OCI-LY3 (cell line): ENCODE results near the gene CD83.

Experiments
- H2AFZ ChIP-seq: fragments of 200-600, 300-600 bp; shearing (Covaris generic); 2 replicates; pipeline ENCODE4 v1.6.0; 2014; ENCODE audit warnings: antibody characterized with exemption, low read depth, low read length
- H3K27ac ChIP-seq: fragments of 200-600, 300-600 bp; sonication (generic); 2 replicates; pipeline ENCODE4 v1.5.1; 2014; ENCODE audit warnings: mild to moderate bottlenecking, low read length, moderate library complexity, mixed read lengths
- H3K27me3 ChIP-seq: fragments of 200-600, 300-600 bp; sonication (generic); 2 replicates; pipeline ENCODE4 v1.6.1; 2014; ENCODE audit warnings: low read depth, low read length, mixed read lengths
- H3K36me3 ChIP-seq: fragments of 200-600, 300-600 bp; sonication (generic); replicated peaks from 2 replicates; pipeline ENCODE3; 2014; ENCODE audit warnings: low read depth, low read length, mixed read lengths
- H3K4me1 ChIP-seq: fragments of 300-600, 200-600 bp; sonication (generic); 2 replicates; pipeline ENCODE4 v1.6.1; 2014; ENCODE audit warnings: low read length, mixed read lengths
- H3K4me2 ChIP-seq: fragments of 200-600, 300-600 bp; sonication (generic); 2 replicates; pipeline ENCODE4 v1.6.1; 2014; ENCODE audit warnings: low read length, mixed read lengths
- H3K4me3 ChIP-seq: fragments of 300-600, 200-600 bp; sonication (generic); 2 replicates; pipeline ENCODE4 v1.5.1; 2014; ENCODE audit warnings: antibody characterized with exemption, mild to moderate bottlenecking, low read length, moderate library complexity
- H3K79me2 ChIP-seq: fragments of 300-600, 200-600 bp; shearing (Covaris generic); 2 replicates; pipeline ENCODE4 v1.6.1; 2014; ENCODE audit warnings: mild to moderate bottlenecking, low read length, mixed read lengths
- H3K9ac ChIP-seq: fragments of 300-600, 200-600 bp; shearing (Covaris generic); 2 replicates; pipeline ENCODE4 v1.6.0; 2014; ENCODE audit warnings: mild to moderate bottlenecking, low read length, moderate library complexity
- H3K9me3 ChIP-seq: fragments of 200-600, 300-600 bp; shearing (Covaris generic); 2 replicates; pipeline ENCODE4 v1.6.1; 2014; ENCODE audit warnings: low read length, mixed read lengths; ENCODE audit not compliant: insufficient read depth
- H4K20me1 ChIP-seq: fragments of 200-600, 300-600 bp; sonication (generic); 2 replicates; pipeline ENCODE4 v1.6.1; 2016; ENCODE audit warnings: low read length, mixed read lengths; ENCODE audit not compliant: insufficient read depth
- CTCF ChIP-seq: fragments of 200-600, 300-600 bp; sonication (generic); IDR thresholded peaks from 2 replicates; pipeline ENCODE4 v1.5.1; 2014; ENCODE audit warnings: antibody characterized with exemption, low read length, low read depth
- EZH2phosphoT487 ChIP-seq: fragments of 200-600 bp; shearing (Covaris generic); IDR thresholded peaks from 2 replicates; pipeline ENCODE4 v1.6.1; 2018; ENCODE audit warnings: antibody characterized with exemption, mixed run types, low read depth

Gene CD83

GRCh38 chr6:14180609-14181008 is 63.0 kb downstream of the CD83 start:
- no peaks in the 10 kb centered on the region for H3K9me3 ChIP-seq
- no peak for TF ChIP-seq EZH2phosphoT487
- no peak for TF ChIP-seq CTCF
- H3K4me1 ChIP-seq = no peaks in the 10 kb centered on the region
- no peak overlapping the region for H3K4me2 ChIP-seq
- no peaks in the 10 kb centered on the region for H3K79me2 ChIP-seq
- no peak overlapping the region for H3K9ac ChIP-seq
- peaks cover 4% of the 10 kb centered on the region for H3K36me3 ChIP-seq
- no peak overlapping the region for H2AFZ ChIP-seq
- H3K27me3 ChIP-seq = no peaks in the 10 kb centered on the region
- no peak overlapping the region for H3K27ac ChIP-seq
- no peak overlapping the region for H3K4me3 ChIP-seq
- H4K20me1 ChIP-seq = no peaks in the 10 kb centered on the region

- no peaks in the 10 kb centered on the region for H3K4me1 ChIP-seq
- H3K27ac ChIP-seq = no peak overlapping the region
- no peak overlapping the region for H2AFZ ChIP-seq
Measured at GRCh38 chr6:14182916-14183315, 65.3 kb downstream of the CD83 start.

More at GRCh38 chr6:14182916-14183315, 65.3 kb downstream of the CD83 start:
- Histone ChIP-seq H3K79me2 (no peaks in the 10 kb centered on the region), H3K4me2 (no peak overlapping the region), H3K9ac (no peak overlapping the region), H4K20me1 (no peaks in the 10 kb centered on the region), H3K4me3 (no peak overlapping the region), H3K27me3 (no peaks in the 10 kb centered on the region), H3K9me3 (no peaks in the 10 kb centered on the region), H3K36me3 (peaks cover 4% of the 10 kb centered on the region)
- TF ChIP-seq EZH2phosphoT487 (no peak), CTCF (no peak)
